ENCODE data around the gene TEX2.

GRCh38 chr17:64158831-64159590 is 104.0 kb downstream of the TEX2 start:
- TF ChIP-seq MYC (IDR thresholded peaks at IDR 0.05; ENCODE audit: low read depth, low read length) (no peak), CTCF (IDR thresholded peaks at IDR 0.05; ENCODE audit: extremely low read depth in 1 of 2, insufficient read depth in 1 of 2, low read depth in 1 of 2, low read length in 2 of 2) (no peak), EZH2 (IDR thresholded peaks at IDR 0.05; ENCODE audit: borderline replicate concordance, low read depth, low read length, severe bottlenecking) (no peak), POLR2AphosphoS5 (IDR thresholded peaks at IDR 0.05; ENCODE audit: insufficient read depth, low read depth, low read length) (no peak), POLR2A (IDR thresholded peaks at IDR 0.05; ENCODE audit: low read depth, low read length) (no peak), MAX (IDR thresholded peaks at IDR 0.05; ENCODE audit: insufficient read depth, insufficient read length) (no peak), GATA2 (IDR thresholded peaks at IDR 0.05; ENCODE audit: insufficient read depth, insufficient read length, low read depth, low read length) (no peak), JUN (IDR thresholded peaks at IDR 0.05; ENCODE audit: borderline replicate concordance, insufficient read depth, insufficient read length, low read depth) (no peak)

All from endothelial cell of umbilical vein (primary cell).